Measurements from ENCODE around the gene CASP3. TPM values are rescaled to one million over a fixed set of nuclear protein-coding genes. Genes with fewer than 3 reads are reported as not detected.

Gene CASP3
- polyA plus RNA-seq, 1 experiment: 20.5 TPM

- CTCF ChIA-PET: no interaction called here
- no peak overlapping the region for H3K4me3 ChIP-seq (ENCODE audit: low read depth, low read length)
- POLR2A ChIA-PET: no interaction called here
- H3K36me3 ChIP-seq (ENCODE audit: control insufficient read depth, insufficient read depth, low read length): no peaks in the 10 kb centered on the region
- no peak for TF ChIP-seq CTCF (IDR thresholded peaks at IDR 0.05; ENCODE audit: insufficient read depth, low read depth, low read length)
- DNase-seq (ENCODE audit: low read depth): no peak
- no peaks in the 10 kb centered on the region for H3K27me3 ChIP-seq (ENCODE audit: control insufficient read depth, insufficient read depth, low read length)
These were observed 62.0 kb downstream of the CASP3 start for GRCh38 chr4:184587221-184587620.

GRCh38 chr4:184583738-184584502, 65.3 kb downstream of the CASP3 start:
- Histone ChIP-seq H3K4me3 (ENCODE audit: low read depth, low read length) (no peak overlapping the region), H3K36me3 (ENCODE audit: control insufficient read depth, insufficient read depth, low read length) (no peaks in the 10 kb centered on the region), H3K27me3 (ENCODE audit: control insufficient read depth, insufficient read depth, low read length) (no peaks in the 10 kb centered on the region)
- no peak for DNase-seq (ENCODE audit: low read depth)
- POLR2A ChIA-PET: no interaction called here
- CTCF ChIA-PET: interaction anchor here (1.3 kb wide), 1 partner anchor 162 kb away, joined by 3 read pairs; no protein-coding TSS in a partner anchor
- no peak for TF ChIP-seq CTCF (IDR thresholded peaks at IDR 0.05; ENCODE audit: insufficient read depth, low read depth, low read length)

Other genes starting within 250 kb of the CASP3 start
- 28.3 and 28.7 TPM in 2 replicates for gene IRF2, start 174.9 kb downstream of the CASP3 start, polyA plus RNA-seq (2011; rRNA removed)
- gene PRIMPOL, start 291 bp upstream of the CASP3 start, polyA plus RNA-seq (2011; rRNA removed): 6.0 and 15.6 TPM in 2 replicates
- gene CENPU, start 84.6 kb upstream of the CASP3 start, polyA plus RNA-seq (2011; rRNA removed): 3.0 and 7.3 TPM in 2 replicates
- 8.1 and 11.6 TPM in 2 replicates for gene ACSL1, start 176.5 kb upstream of the CASP3 start, polyA plus RNA-seq (2011; rRNA removed)

Data from BJ (cell line).